Muscle of leg (tissue), 11 donors: ENCODE data around the gene LAMTOR4. TPM values are rescaled to one million over a fixed set of nuclear protein-coding genes. Genes with fewer than 3 reads are reported as not detected.
"Not testable (repeated sequence)": the region's sequence is repeated elsewhere in the genome, so short reads cannot be mapped to it uniquely, and the experiment has no call there.

Experiments
- DNase-seq: peaks from one replicate; pipeline ENCODE4 v3.0.0; 2013
- H3K27ac ChIP-seq: one replicate; pipeline ENCODE4 v1.5.1; 2013; ENCODE audit warnings: mild to moderate bottlenecking, low read length, control low read depth
- H3K27me3 ChIP-seq: one replicate; pipeline ENCODE4 v1.6.1; 2013; ENCODE audit warnings: low read length; ENCODE audit not compliant: control insufficient read depth, insufficient read depth
- H3K36me3 ChIP-seq: one replicate; pipeline ENCODE4 v1.6.1; 2013; ENCODE audit warnings: low read length; ENCODE audit not compliant: control insufficient read depth, insufficient read depth
- H3K4me1 ChIP-seq: one replicate; pipeline ENCODE4 v1.6.1; 2013; ENCODE audit warnings: low read length; ENCODE audit not compliant: control insufficient read depth, insufficient read depth
- H3K4me3 ChIP-seq: one replicate; pipeline ENCODE4 v1.5.1; 2013; ENCODE audit warnings: low read length, control low read depth
- H3K9me3 ChIP-seq: replicated peaks from 2 replicates; pipeline ENCODE4 v1.6.1; 2013; ENCODE audit warnings: low read depth, low read length; ENCODE audit not compliant: control insufficient read depth
- WGBS: methylation state at CpG from one replicate; pipeline ENCODE4 v1.1.5; 2013; ENCODE audit warnings: missing lambda C conversion rate; ENCODE audit not compliant: insufficient coverage; 5-methylcytosine and 5-hydroxymethylcytosine counted together
- polyA plus RNA-seq, 8 donors: library from polyadenylated mRNA; unstranded; fragments of 120-200 nt; gene quantifications; one replicate each; pipeline versions ENCODE4 v1.2.1 to v1.2.3, GENCODE V29; 2013; ENCODE audit warnings: inconsistent platforms in 1 of 8, low replicate concordance in 1 of 8; ENCODE audit not compliant: insufficient read length in 8 of 8, insufficient read depth in 1 of 8
- total RNA-seq: library from RNA; stranded (reverse); fragments of 120-200 nt; gene quantifications from one replicate; pipeline ENCODE4 v1.2.4, GENCODE V29; 2013

The LAMTOR4 gene
- total and polyA plus RNA-seq, 9 donors = 65.0 to 97.1 (median 73.7) TPM

- not testable (repeated sequence) for H3K9me3 ChIP-seq, DNase-seq, H3K27ac ChIP-seq, H3K4me3 ChIP-seq, H3K27me3 ChIP-seq, H3K4me1 ChIP-seq, H3K36me3 ChIP-seq
- 94% methylated on average over 3 of the region's 6 CpGs for WGBS
Observed at GRCh38 chr7:100183090-100183489, 34.4 kb downstream of the LAMTOR4 start.

- Histone ChIP-seq H3K4me1 (no peaks in the 10 kb centered on the region), H3K27me3 (peaks cover under 1% of the 10 kb centered on the region), H3K27ac (no peak overlapping the region), H3K4me3 (no peak overlapping the region), H3K9me3 (no peaks in the 10 kb centered on the region), H3K36me3 (no peaks in the 10 kb centered on the region)
- peak; percentile 21 for DNase-seq
- WGBS = 37% methylated on average over 2 of the region's 2 CpGs
Observed at GRCh38 chr7:100185726-100186125, 37.0 kb downstream of the LAMTOR4 start.

GRCh38 chr7:100189061-100189460, 40.3 kb downstream of the LAMTOR4 start:
- DNase-seq = no peak
- Histone ChIP-seq H3K9me3 (no peaks in the 10 kb centered on the region), H3K4me3 (no peak overlapping the region), H3K27ac (no peak overlapping the region), H3K4me1 (no peaks in the 10 kb centered on the region), H3K36me3 (no peaks in the 10 kb centered on the region), H3K27me3 (no peaks in the 10 kb centered on the region)
- WGBS = 74% methylated on average over 3 of the region's 3 CpGs

- Histone ChIP-seq H3K4me1 (no peaks in the 10 kb centered on the region), H3K36me3 (no peaks in the 10 kb centered on the region), H3K27me3 (no peaks in the 10 kb centered on the region), H3K4me3 (no peak overlapping the region), H3K9me3 (no peaks in the 10 kb centered on the region), H3K27ac (peak overlapping the region; percentile 17)
- DNase-seq = peak; percentile 78
- 30% methylated on average over 2 of the region's 4 CpGs for WGBS
Observed at GRCh38 chr7:100190048-100190711, 41.5 kb downstream of the LAMTOR4 start.

- no peaks in the 10 kb centered on the region for H3K9me3 ChIP-seq
- WGBS = no CpG with 5 or more reads among the region's 2 CpGs
Observed at GRCh38 chr7:100191775-100192174, 43.1 kb downstream of the LAMTOR4 start.

GRCh38 chr7:100192281-100192862, 43.7 kb downstream of the LAMTOR4 start:
- H3K4me1 ChIP-seq, H3K27me3 ChIP-seq, H3K9me3 ChIP-seq, H3K4me3 ChIP-seq, H3K36me3 ChIP-seq, H3K27ac ChIP-seq, DNase-seq: not testable (repeated sequence)
- 87% methylated on average over 2 of the region's 6 CpGs for WGBS

More at GRCh38 chr7:100191775-100192174, 43.1 kb downstream of the LAMTOR4 start:
- H3K4me3 ChIP-seq = no peak overlapping the region
- H3K4me1 ChIP-seq = no peaks in the 10 kb centered on the region
- H3K27ac ChIP-seq = no peak overlapping the region
- no peaks in the 10 kb centered on the region for H3K36me3 ChIP-seq
- H3K27me3 ChIP-seq = no peaks in the 10 kb centered on the region
- no peak for DNase-seq

- Histone ChIP-seq H3K4me1 (no peaks in the 10 kb centered on the region), H3K36me3 (no peaks in the 10 kb centered on the region), H3K9me3 (no peaks in the 10 kb centered on the region), H3K4me3 (no peak overlapping the region), H3K27ac (no peak overlapping the region), H3K27me3 (no peaks in the 10 kb centered on the region)
- no peak for DNase-seq
- 60% methylated on average over 2 of the region's 3 CpGs for WGBS
Observed at GRCh38 chr7:100192969-100193368, 44.3 kb downstream of the LAMTOR4 start.

GRCh38 chr7:100195222-100195621, 46.5 kb downstream of the LAMTOR4 start:
- no peaks in the 10 kb centered on the region for H3K4me1 ChIP-seq
- no peaks in the 10 kb centered on the region for H3K27me3 ChIP-seq
- WGBS = no CpG with 5 or more reads among the region's 2 CpGs
- no peaks in the 10 kb centered on the region for H3K9me3 ChIP-seq
- no peak overlapping the region for H3K27ac ChIP-seq
- no peak overlapping the region for H3K4me3 ChIP-seq
- no peaks in the 10 kb centered on the region for H3K36me3 ChIP-seq
- DNase-seq = no peak

- WGBS = 89% methylated on average over 1 of the region's 6 CpGs
- not testable (repeated sequence) for H3K4me3 ChIP-seq, H3K36me3 ChIP-seq, DNase-seq, H3K27ac ChIP-seq, H3K4me1 ChIP-seq, H3K27me3 ChIP-seq, H3K9me3 ChIP-seq
Observed at GRCh38 chr7:100195901-100196322, 47.2 kb downstream of the LAMTOR4 start.

- no peaks in the 10 kb centered on the region for H3K36me3 ChIP-seq
- 81% methylated on average over 3 of the region's 10 CpGs for WGBS
Observed at GRCh38 chr7:100198266-100198665, 49.5 kb downstream of the LAMTOR4 start.

More at GRCh38 chr7:100198266-100198665, 49.5 kb downstream of the LAMTOR4 start:
- no peak overlapping the region for H3K27ac ChIP-seq
- H3K4me1 ChIP-seq = no peaks in the 10 kb centered on the region
- DNase-seq = no peak
- no peak overlapping the region for H3K4me3 ChIP-seq
- no peaks in the 10 kb centered on the region for H3K9me3 ChIP-seq
- H3K27me3 ChIP-seq = no peaks in the 10 kb centered on the region
